ENCODE results near the gene CNTNAP2. TPM values are rescaled to one million over a fixed set of nuclear protein-coding genes. Genes with fewer than 3 reads are reported as not detected.
"Not testable (repeated sequence)": the region's sequence is repeated elsewhere in the genome, so short reads cannot be mapped to it uniquely, and the experiment has no call there.

Gene CNTNAP2
- polyA plus RNA-seq, 4 donors: 0.54 to 10.1 (median 2.6) TPM

GRCh38 chr7:147593271-147594057 is 1476.9 kb downstream of the CNTNAP2 start:
- no peak for FAIRE-seq
- no peaks in the 10 kb centered on the region for H3K4me1 ChIP-seq (ENCODE audit: control insufficient read depth in 3 of 3, insufficient read depth in 2 of 3, low read depth in 1 of 3, low read length in 2 of 3)
- H3K4me3 ChIP-seq (ENCODE audit: low read depth in 1 of 3, low read length in 3 of 3): no peak overlapping the region
- no peaks in the 10 kb centered on the region for H3K36me3 ChIP-seq (ENCODE audit: control insufficient read depth in 3 of 3, insufficient read depth in 2 of 3, low read depth in 1 of 3, low read length in 3 of 3)
- no peaks in the 10 kb centered on the region for H3K9me3 ChIP-seq (ENCODE audit: control insufficient read depth in 2 of 2, insufficient read depth in 1 of 2, low read depth in 1 of 2, low read length in 1 of 2)
- 71 to 84% (median 84%) methylated on average over 2 of the region's 2 CpGs for WGBS, 3 donors
- H3K27ac ChIP-seq (ENCODE audit: low read depth in 1 of 3, low read length in 2 of 3): no peak overlapping the region
- no peak for DNase-seq
- no peaks in the 10 kb centered on the region for H3K27me3 ChIP-seq (ENCODE audit: control insufficient read depth in 3 of 3, insufficient read depth in 3 of 3, low read length in 3 of 3)

GRCh38 chr7:147595042-147595441 is 1478.4 kb downstream of the CNTNAP2 start:
- Histone ChIP-seq H3K4me3 (ENCODE audit: low read depth in 1 of 3, low read length in 3 of 3) (no peak overlapping the region), H3K27me3 (ENCODE audit: control insufficient read depth in 3 of 3, insufficient read depth in 3 of 3, low read length in 3 of 3) (no peaks in the 10 kb centered on the region), H3K9me3 (ENCODE audit: control insufficient read depth in 2 of 2, insufficient read depth in 1 of 2, low read depth in 1 of 2, low read length in 1 of 2) (no peaks in the 10 kb centered on the region), H3K27ac (ENCODE audit: low read depth in 1 of 3, low read length in 2 of 3) (no peak overlapping the region), H3K36me3 (ENCODE audit: control insufficient read depth in 3 of 3, insufficient read depth in 2 of 3, low read depth in 1 of 3, low read length in 3 of 3) (no peaks in the 10 kb centered on the region), H3K4me1 (ENCODE audit: control insufficient read depth in 3 of 3, insufficient read depth in 2 of 3, low read depth in 1 of 3, low read length in 2 of 3) (no peaks in the 10 kb centered on the region)
- no peak for DNase-seq
- no peak for FAIRE-seq
- 55 to 91% (median 80%) methylated on average over 1 of the region's 1 CpG for WGBS, 3 donors

GRCh38 chr7:147598687-147599086 is 1482.1 kb downstream of the CNTNAP2 start:
- WGBS, 3 donors: 51 to 68% (median 54%) methylated on average over 2 of the region's 2 CpGs
- not testable (repeated sequence) for H3K36me3 ChIP-seq (ENCODE audit: control insufficient read depth in 3 of 3, insufficient read depth in 2 of 3, low read depth in 1 of 3, low read length in 3 of 3); H3K4me3 ChIP-seq (ENCODE audit: low read depth in 1 of 3, low read length in 3 of 3); DNase-seq; H3K9me3 ChIP-seq (ENCODE audit: control insufficient read depth in 2 of 2, insufficient read depth in 1 of 2, low read depth in 1 of 2, low read length in 1 of 2); H3K27me3 ChIP-seq (ENCODE audit: control insufficient read depth in 3 of 3, insufficient read depth in 3 of 3, low read length in 3 of 3); H3K27ac ChIP-seq (ENCODE audit: low read depth in 1 of 3, low read length in 2 of 3); FAIRE-seq; H3K4me1 ChIP-seq (ENCODE audit: control insufficient read depth in 3 of 3, insufficient read depth in 2 of 3, low read depth in 1 of 3, low read length in 2 of 3)

- H3K4me1 ChIP-seq (ENCODE audit: control insufficient read depth in 3 of 3, insufficient read depth in 2 of 3, low read depth in 1 of 3, low read length in 2 of 3): no peaks in the 10 kb centered on the region
- no peaks in the 10 kb centered on the region for H3K36me3 ChIP-seq (ENCODE audit: control insufficient read depth in 3 of 3, insufficient read depth in 2 of 3, low read depth in 1 of 3, low read length in 3 of 3)
- DNase-seq: no peak
- H3K9me3 ChIP-seq (ENCODE audit: control insufficient read depth in 2 of 2, insufficient read depth in 1 of 2, low read depth in 1 of 2, low read length in 1 of 2): peaks cover 0 to 3% of the 10 kb centered on the region in 2 donors
- no peak for FAIRE-seq
- H3K27ac ChIP-seq (ENCODE audit: low read depth in 1 of 3, low read length in 2 of 3): no peak overlapping the region
- no peak overlapping the region for H3K4me3 ChIP-seq (ENCODE audit: low read depth in 1 of 3, low read length in 3 of 3)
- no peaks in the 10 kb centered on the region for H3K27me3 ChIP-seq (ENCODE audit: control insufficient read depth in 3 of 3, insufficient read depth in 3 of 3, low read length in 3 of 3)
- 34 to 56% (median 40%) methylated on average over 4 of the region's 4 CpGs for WGBS, 3 donors
These were observed 1488.7 kb downstream of the CNTNAP2 start for GRCh38 chr7:147605323-147605722.

GRCh38 chr7:147607157-147607800 is 1490.7 kb downstream of the CNTNAP2 start:
- no peak for DNase-seq
- H3K4me3 ChIP-seq (ENCODE audit: low read depth in 1 of 3, low read length in 3 of 3): no peak overlapping the region
- no peaks in the 10 kb centered on the region for H3K36me3 ChIP-seq (ENCODE audit: control insufficient read depth in 3 of 3, insufficient read depth in 2 of 3, low read depth in 1 of 3, low read length in 3 of 3)
- no peaks in the 10 kb centered on the region for H3K27me3 ChIP-seq (ENCODE audit: control insufficient read depth in 3 of 3, insufficient read depth in 3 of 3, low read length in 3 of 3)
- no peaks in the 10 kb centered on the region for H3K4me1 ChIP-seq (ENCODE audit: control insufficient read depth in 3 of 3, insufficient read depth in 2 of 3, low read depth in 1 of 3, low read length in 2 of 3)
- H3K27ac ChIP-seq (ENCODE audit: low read depth in 1 of 3, low read length in 2 of 3): no peak overlapping the region
- 49 to 61% (median 52%) methylated on average over 5 of the region's 5 CpGs for WGBS, 3 donors
- no peak for FAIRE-seq
- peaks cover 0 to 3% of the 10 kb centered on the region in 2 donors for H3K9me3 ChIP-seq (ENCODE audit: control insufficient read depth in 2 of 2, insufficient read depth in 1 of 2, low read depth in 1 of 2, low read length in 1 of 2)

GRCh38 chr7:147611431-147611830 is 1494.8 kb downstream of the CNTNAP2 start:
- FAIRE-seq: no peak
- H3K27ac ChIP-seq (ENCODE audit: low read depth in 1 of 3, low read length in 2 of 3): no peak overlapping the region
- 83 to 92% (median 85%) methylated on average over 1 of the region's 1 CpG for WGBS, 3 donors

GRCh38 chr7:147635288-147635687 is 1518.7 kb downstream of the CNTNAP2 start:
- no peak overlapping the region for H3K27ac ChIP-seq (ENCODE audit: low read depth in 1 of 3, low read length in 2 of 3)
- no peaks in the 10 kb centered on the region for H3K36me3 ChIP-seq (ENCODE audit: control insufficient read depth in 3 of 3, insufficient read depth in 2 of 3, low read depth in 1 of 3, low read length in 3 of 3)
- H3K9me3 ChIP-seq (ENCODE audit: control insufficient read depth in 2 of 2, insufficient read depth in 1 of 2, low read depth in 1 of 2, low read length in 1 of 2): peaks cover 2 to 7% of the 10 kb centered on the region in 2 donors
- no peaks in the 10 kb centered on the region for H3K4me1 ChIP-seq (ENCODE audit: control insufficient read depth in 3 of 3, insufficient read depth in 2 of 3, low read depth in 1 of 3, low read length in 2 of 3)
- H3K27me3 ChIP-seq (ENCODE audit: control insufficient read depth in 3 of 3, insufficient read depth in 3 of 3, low read length in 3 of 3): no peaks in the 10 kb centered on the region
- FAIRE-seq: no peak
- WGBS, 3 donors: 36 to 54% (median 50%) methylated on average over 3 of the region's 3 CpGs
- DNase-seq: no peak
- H3K4me3 ChIP-seq (ENCODE audit: low read depth in 1 of 3, low read length in 3 of 3): no peak overlapping the region

More at GRCh38 chr7:147611431-147611830, 1494.8 kb downstream of the CNTNAP2 start:
- H3K36me3 ChIP-seq (ENCODE audit: control insufficient read depth in 3 of 3, insufficient read depth in 2 of 3, low read depth in 1 of 3, low read length in 3 of 3): no peaks in the 10 kb centered on the region
- H3K4me1 ChIP-seq (ENCODE audit: control insufficient read depth in 3 of 3, insufficient read depth in 2 of 3, low read depth in 1 of 3, low read length in 2 of 3): no peaks in the 10 kb centered on the region
- no peak overlapping the region for H3K4me3 ChIP-seq (ENCODE audit: low read depth in 1 of 3, low read length in 3 of 3)
- no peaks in the 10 kb centered on the region for H3K27me3 ChIP-seq (ENCODE audit: control insufficient read depth in 3 of 3, insufficient read depth in 3 of 3, low read length in 3 of 3)
- no peak for DNase-seq
- H3K9me3 ChIP-seq (ENCODE audit: control insufficient read depth in 2 of 2, insufficient read depth in 1 of 2, low read depth in 1 of 2, low read length in 1 of 2): no peaks in the 10 kb centered on the region

GRCh38 chr7:147636553-147636952 is 1520.0 kb downstream of the CNTNAP2 start:
- WGBS, 3 donors: 72 to 87% (median 86%) methylated on average over 2 of the region's 2 CpGs
- no peaks in the 10 kb centered on the region for H3K27me3 ChIP-seq (ENCODE audit: control insufficient read depth in 3 of 3, insufficient read depth in 3 of 3, low read length in 3 of 3)
- FAIRE-seq (no peak), DNase-seq (no peak)
- H3K36me3 ChIP-seq (ENCODE audit: control insufficient read depth in 3 of 3, insufficient read depth in 2 of 3, low read depth in 1 of 3, low read length in 3 of 3): no peaks in the 10 kb centered on the region
- peaks cover 2 to 7% of the 10 kb centered on the region in 2 donors for H3K9me3 ChIP-seq (ENCODE audit: control insufficient read depth in 2 of 2, insufficient read depth in 1 of 2, low read depth in 1 of 2, low read length in 1 of 2)
- H3K4me1 ChIP-seq (ENCODE audit: control insufficient read depth in 3 of 3, insufficient read depth in 2 of 3, low read depth in 1 of 3, low read length in 2 of 3): no peaks in the 10 kb centered on the region
- H3K4me3 ChIP-seq (ENCODE audit: low read depth in 1 of 3, low read length in 3 of 3): no peak overlapping the region
- H3K27ac ChIP-seq (ENCODE audit: low read depth in 1 of 3, low read length in 2 of 3): no peak overlapping the region

Measured in small intestine (tissue), 7 donors.